ENCODE results near the gene GRIK4.

The GRIK4 gene

GRCh38 chr11:120817158-120817557, 305.6 kb downstream of the GRIK4 start:
- DNase-seq, result no peak
- in situ Hi-C loops (cut with HindIII; ENCODE audit: low pct_ligation_motif_present, low pct_unique_long_range_greater_than_20kb, low sequenced_read_pairs), result no loop called here

- in situ Hi-C loops (cut with HindIII; ENCODE audit: low pct_ligation_motif_present, low pct_unique_long_range_greater_than_20kb, low sequenced_read_pairs), result no loop called here
- no peak for DNase-seq
These were observed 306.5 kb downstream of the GRIK4 start for GRCh38 chr11:120818097-120818496.

- in situ Hi-C loops (cut with HindIII; ENCODE audit: low pct_ligation_motif_present, low pct_unique_long_range_greater_than_20kb, low sequenced_read_pairs), result no loop called here
- no peak for DNase-seq
These were observed 307.5 kb downstream of the GRIK4 start for GRCh38 chr11:120819003-120819402.

- in situ Hi-C loops (cut with HindIII; ENCODE audit: low pct_ligation_motif_present, low pct_unique_long_range_greater_than_20kb, low sequenced_read_pairs), result no loop called here
- no peak for DNase-seq
These were observed 308.2 kb downstream of the GRIK4 start for GRCh38 chr11:120819437-120820365.

- DNase-seq, result no peak
- in situ Hi-C loops (cut with HindIII; ENCODE audit: low pct_ligation_motif_present, low pct_unique_long_range_greater_than_20kb, low sequenced_read_pairs), result no loop called here
These were observed 311.6 kb downstream of the GRIK4 start for GRCh38 chr11:120823159-120823558.

- DNase-seq, result no peak
- in situ Hi-C loops (cut with HindIII; ENCODE audit: low pct_ligation_motif_present, low pct_unique_long_range_greater_than_20kb, low sequenced_read_pairs), result no loop called here
These were observed 312.7 kb downstream of the GRIK4 start for GRCh38 chr11:120824242-120824641.

- DNase-seq, result no peak
- in situ Hi-C loops (cut with HindIII; ENCODE audit: low pct_ligation_motif_present, low pct_unique_long_range_greater_than_20kb, low sequenced_read_pairs), result no loop called here
These were observed 315.6 kb downstream of the GRIK4 start for GRCh38 chr11:120827198-120827597.

- no peak for DNase-seq
- in situ Hi-C loops (cut with HindIII; ENCODE audit: low pct_ligation_motif_present, low pct_unique_long_range_greater_than_20kb, low sequenced_read_pairs), result no loop called here
These were observed 316.3 kb downstream of the GRIK4 start for GRCh38 chr11:120827820-120828219.

GRCh38 chr11:120828847-120829246, 317.3 kb downstream of the GRIK4 start:
- peak; percentile 13 for DNase-seq
- in situ Hi-C loops (cut with HindIII; ENCODE audit: low pct_ligation_motif_present, low pct_unique_long_range_greater_than_20kb, low sequenced_read_pairs), result no loop called here

- in situ Hi-C loops (cut with HindIII; ENCODE audit: low pct_ligation_motif_present, low pct_unique_long_range_greater_than_20kb, low sequenced_read_pairs), result no loop called here
- no peak for DNase-seq
These were observed 318.6 kb downstream of the GRIK4 start for GRCh38 chr11:120830085-120830620.

- DNase-seq, result no peak
These were observed 321.1 kb downstream of the GRIK4 start for GRCh38 chr11:120832481-120833238.

GRCh38 chr11:120834686-120835210, 323.2 kb downstream of the GRIK4 start:
- peak; percentile 54 for DNase-seq
- in situ Hi-C loops (cut with HindIII; ENCODE audit: low pct_ligation_motif_present, low pct_unique_long_range_greater_than_20kb, low sequenced_read_pairs), result no loop called here

More at GRCh38 chr11:120832481-120833238, 321.1 kb downstream of the GRIK4 start:
- in situ Hi-C loops (cut with HindIII; ENCODE audit: low pct_ligation_motif_present, low pct_unique_long_range_greater_than_20kb, low sequenced_read_pairs), result no loop called here

GRCh38 chr11:120835601-120836228, 324.2 kb downstream of the GRIK4 start:
- in situ Hi-C loops (cut with HindIII; ENCODE audit: low pct_ligation_motif_present, low pct_unique_long_range_greater_than_20kb, low sequenced_read_pairs), result no loop called here
- no peak for DNase-seq

- in situ Hi-C loops (cut with HindIII; ENCODE audit: low pct_ligation_motif_present, low pct_unique_long_range_greater_than_20kb, low sequenced_read_pairs), result no loop called here
- DNase-seq, result no peak
These were observed 326.1 kb downstream of the GRIK4 start for GRCh38 chr11:120837696-120838095.

GRCh38 chr11:120839201-120839600, 327.7 kb downstream of the GRIK4 start:
- in situ Hi-C loops (cut with HindIII; ENCODE audit: low pct_ligation_motif_present, low pct_unique_long_range_greater_than_20kb, low sequenced_read_pairs), result no loop called here

GRCh38 chr11:120839846-120840402, 328.4 kb downstream of the GRIK4 start:
- no peak for DNase-seq
- in situ Hi-C loops (cut with HindIII; ENCODE audit: low pct_ligation_motif_present, low pct_unique_long_range_greater_than_20kb, low sequenced_read_pairs), result no loop called here

More at GRCh38 chr11:120839201-120839600, 327.7 kb downstream of the GRIK4 start:
- DNase-seq, result no peak

- in situ Hi-C loops (cut with HindIII; ENCODE audit: low pct_ligation_motif_present, low pct_unique_long_range_greater_than_20kb, low sequenced_read_pairs), result no loop called here
- DNase-seq, result no peak
These were observed 329.1 kb downstream of the GRIK4 start for GRCh38 chr11:120840661-120841060.

- DNase-seq, result no peak
- in situ Hi-C loops (cut with HindIII; ENCODE audit: low pct_ligation_motif_present, low pct_unique_long_range_greater_than_20kb, low sequenced_read_pairs), result no loop called here
These were observed 329.5 kb downstream of the GRIK4 start for GRCh38 chr11:120841074-120841473.

Data from ACHN (cell line).